Measurements from ENCODE around the gene YKT6.

Gene YKT6

DNA sequence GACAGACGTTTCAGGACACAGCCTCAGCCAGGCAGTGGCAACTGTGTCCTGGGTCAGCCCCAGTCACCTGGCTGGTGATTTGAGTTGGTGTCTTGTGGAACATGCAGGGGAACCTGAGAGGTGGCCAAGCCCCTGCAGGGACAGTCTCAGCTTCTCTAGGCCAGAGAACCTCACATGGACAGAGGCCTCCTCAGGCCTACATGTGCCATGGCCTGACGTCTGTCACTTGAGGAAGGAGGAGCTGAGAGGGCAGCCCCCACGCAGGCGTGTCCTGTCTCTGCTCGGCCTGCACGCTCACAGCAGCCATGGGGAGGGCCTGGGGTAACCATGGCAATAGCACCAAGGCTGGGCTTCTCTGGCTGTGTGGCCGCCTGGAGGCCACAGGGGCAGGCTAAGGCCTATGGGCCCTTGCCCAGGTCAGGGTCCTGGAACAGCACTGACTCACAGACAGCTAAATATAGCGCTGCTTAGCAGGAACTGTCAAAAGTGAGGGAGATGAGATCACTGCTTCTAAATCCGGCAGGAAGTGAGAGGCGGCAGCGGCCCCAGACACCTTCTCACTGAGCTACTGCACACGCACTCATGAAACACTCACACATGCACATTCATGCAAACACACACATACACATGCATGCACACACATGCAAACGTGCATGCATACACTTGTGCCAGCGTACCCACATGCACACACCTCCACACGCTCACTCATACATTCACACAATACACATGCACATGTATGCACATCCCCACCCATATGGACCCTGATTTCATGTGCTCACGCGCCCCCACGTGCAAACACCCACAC, 57.0 kb downstream of the YKT6 start:
- Histone ChIP-seq H3K9me2 (replicated peaks; ENCODE audit: low read depth, low read length) (no peaks in the 10 kb centered on the region), H3F3A (ENCODE audit: low read depth) (no peaks in the 10 kb centered on the region), H3K79me2 (ENCODE audit: insufficient read depth, low read length) (no peaks in the 10 kb centered on the region), H3K4me3 (ENCODE audit: low read length, poor library complexity, severe bottlenecking) (no peak overlapping the region), H3K4me1 (ENCODE audit: insufficient read depth, low read length, poor library complexity, severe bottlenecking) (peaks cover 3% of the 10 kb centered on the region), H3K36me3 (ENCODE audit: insufficient read depth, low read length) (no peaks in the 10 kb centered on the region), H3K27me3 (ENCODE audit: insufficient read depth, low read length, poor library complexity, severe bottlenecking) (no peaks in the 10 kb centered on the region), H2AFZ (ENCODE audit: low read length) (no peak overlapping the region), H3K9me3 (ENCODE audit: insufficient read depth, low read depth, low read length) (no peaks in the 10 kb centered on the region), H4K20me1 (ENCODE audit: insufficient read depth, low read length, poor library complexity, severe bottlenecking) (no peaks in the 10 kb centered on the region), H3K9ac (ENCODE audit: low read depth, low read length, poor library complexity, severe bottlenecking) (no peak overlapping the region), H3K4me2 (ENCODE audit: low read depth, low read length, poor library complexity, severe bottlenecking) (peak overlapping the region; percentile 28)
- TF ChIP-seq EZH2phosphoT487 (IDR thresholded peaks at IDR 0.05; ENCODE audit: borderline replicate concordance) (no peak), CTCF (conservative IDR thresholded peaks at IDR 0.05; ENCODE audit: low read length) (no peak)

DNA sequence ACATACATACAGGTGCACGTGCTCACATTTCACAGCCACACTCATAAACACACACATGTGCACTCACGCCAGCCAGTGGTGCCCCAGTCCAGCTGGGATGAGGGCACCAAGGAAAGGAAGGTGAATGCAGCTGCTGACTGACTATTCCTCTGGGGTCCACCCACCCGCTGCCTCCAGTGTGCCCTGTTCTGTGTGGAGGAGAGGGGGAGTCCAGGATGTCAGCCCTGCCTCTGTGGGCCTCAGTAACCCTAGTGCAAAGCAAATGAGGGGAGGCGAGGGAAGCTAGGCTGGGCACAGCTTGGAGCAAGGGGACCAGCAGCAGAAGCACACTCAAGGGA, 57.6 kb downstream of the YKT6 start:
- Histone ChIP-seq H3K9me3 (ENCODE audit: insufficient read depth, low read depth, low read length) (no peaks in the 10 kb centered on the region), H3K79me2 (ENCODE audit: insufficient read depth, low read length) (no peaks in the 10 kb centered on the region), H4K20me1 (ENCODE audit: insufficient read depth, low read length, poor library complexity, severe bottlenecking) (no peaks in the 10 kb centered on the region), H3K4me3 (ENCODE audit: low read length, poor library complexity, severe bottlenecking) (no peak overlapping the region), H3K4me2 (ENCODE audit: low read depth, low read length, poor library complexity, severe bottlenecking) (peak overlapping the region; percentile 28), H3K4me1 (ENCODE audit: insufficient read depth, low read length, poor library complexity, severe bottlenecking) (peaks cover 3% of the 10 kb centered on the region), H3K9ac (ENCODE audit: low read depth, low read length, poor library complexity, severe bottlenecking) (no peak overlapping the region), H3K36me3 (ENCODE audit: insufficient read depth, low read length) (no peaks in the 10 kb centered on the region), H3F3A (ENCODE audit: low read depth) (no peaks in the 10 kb centered on the region), H2AFZ (ENCODE audit: low read length) (no peak overlapping the region), H3K9me2 (replicated peaks; ENCODE audit: low read depth, low read length) (no peaks in the 10 kb centered on the region), H3K27me3 (ENCODE audit: insufficient read depth, low read length, poor library complexity, severe bottlenecking) (no peaks in the 10 kb centered on the region)
- TF ChIP-seq EZH2phosphoT487 (IDR thresholded peaks at IDR 0.05; ENCODE audit: borderline replicate concordance) (no peak), CTCF (conservative IDR thresholded peaks at IDR 0.05; ENCODE audit: low read length) (no peak)

DNA sequence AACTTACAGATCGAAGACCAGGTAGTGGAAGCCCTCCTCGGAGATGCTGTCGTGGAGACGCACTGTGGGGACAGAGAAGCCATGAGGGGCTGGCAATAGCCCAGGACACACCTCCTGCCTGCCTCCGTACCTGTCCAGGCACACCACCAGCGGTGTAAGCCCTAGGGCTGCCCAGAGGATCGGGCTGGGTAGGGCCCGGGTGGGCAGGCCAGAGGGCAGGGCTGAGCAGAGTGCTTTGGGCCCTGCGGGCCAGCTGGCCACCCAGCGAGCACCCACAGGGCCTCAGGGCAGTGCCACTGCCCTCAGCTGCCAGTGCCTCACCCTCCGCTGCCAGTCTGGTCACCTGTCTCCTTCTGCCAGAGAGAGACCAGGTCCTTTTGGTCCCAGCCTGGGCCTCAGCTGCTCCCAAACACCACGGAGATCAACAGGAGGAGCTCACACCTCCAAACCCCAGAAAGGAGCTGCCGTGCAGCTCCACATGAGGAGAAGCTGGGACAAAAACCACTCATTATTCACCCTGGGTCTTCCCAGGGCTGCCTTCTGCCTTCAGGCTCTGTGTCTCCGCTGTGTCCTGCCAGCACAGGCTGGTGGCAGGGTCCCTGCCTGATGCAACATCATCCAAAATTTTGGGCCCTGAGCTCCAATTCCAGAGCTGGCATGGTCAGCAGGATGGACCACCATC, 58.2 kb downstream of the YKT6 start:
- no peaks in the 10 kb centered on the region for H3F3A ChIP-seq (ENCODE audit: low read depth)
- no peak overlapping the region for H2AFZ ChIP-seq (ENCODE audit: low read length)
- H3K4me3 ChIP-seq (ENCODE audit: low read length, poor library complexity, severe bottlenecking): no peak overlapping the region
- H3K4me2 ChIP-seq (ENCODE audit: low read depth, low read length, poor library complexity, severe bottlenecking): no peak overlapping the region
- TF ChIP-seq CTCF (conservative IDR thresholded peaks at IDR 0.05; ENCODE audit: low read length) (no peak), EZH2phosphoT487 (IDR thresholded peaks at IDR 0.05; ENCODE audit: borderline replicate concordance) (no peak)
- peaks cover 3% of the 10 kb centered on the region for H3K4me1 ChIP-seq (ENCODE audit: insufficient read depth, low read length, poor library complexity, severe bottlenecking)
- H3K9me3 ChIP-seq (ENCODE audit: insufficient read depth, low read depth, low read length): no peaks in the 10 kb centered on the region
- no peaks in the 10 kb centered on the region for H4K20me1 ChIP-seq (ENCODE audit: insufficient read depth, low read length, poor library complexity, severe bottlenecking)
- H3K27me3 ChIP-seq (ENCODE audit: insufficient read depth, low read length, poor library complexity, severe bottlenecking): no peaks in the 10 kb centered on the region
- no peaks in the 10 kb centered on the region for H3K36me3 ChIP-seq (ENCODE audit: insufficient read depth, low read length)
- no peaks in the 10 kb centered on the region for H3K9me2 ChIP-seq (replicated peaks; ENCODE audit: low read depth, low read length)
- H3K79me2 ChIP-seq (ENCODE audit: insufficient read depth, low read length): no peaks in the 10 kb centered on the region
- H3K9ac ChIP-seq (ENCODE audit: low read depth, low read length, poor library complexity, severe bottlenecking): no peak overlapping the region
